Measurements from ENCODE around the gene SPRR4.
"Not testable (repeated sequence)": the region's sequence is repeated elsewhere in the genome, so short reads cannot be mapped to it uniquely, and the experiment has no call there.

- not testable (repeated sequence) for TF ChIP-seq CTCF (IDR thresholded peaks at IDR 0.05); EZH2 (IDR thresholded peaks at IDR 0.05; ENCODE audit: borderline replicate concordance, insufficient read depth, low read depth, low read length, poor library complexity, severe bottlenecking)
These were observed 40.8 kb downstream of the SPRR4 start for GRCh38 chr1:153011235-153011758.

All from B cell (primary cell).